Uterus (tissue), 2 donors: ENCODE results near the gene A1CF.
"Not testable (repeated sequence)": the region's sequence is repeated elsewhere in the genome, so short reads cannot be mapped to it uniquely, and the experiment has no call there.

Experiments used
- POLR2A ChIP-seq, 2 donors: fragments of 450-650 bp; IDR thresholded peaks; one replicate each; pipeline ENCODE4 v1.6.1; 2016; ENCODE audit warnings: antibody characterized with exemption in 2 of 2, mild to moderate bottlenecking in 1 of 2, moderate library complexity in 1 of 2
- TF ChIP-seq, protein P1 (sequence below), 4 experiments: fragments of 200-600 bp in 2 of 4; fragments of 450-650 bp in 2 of 4; sonication (generic) in 2 of 4; IDR thresholded peaks; one replicate each; pipeline ENCODE4 v1.5.1; 2016 to 2019; ENCODE audit warnings: antibody characterized with exemption in 4 of 4, mild to moderate bottlenecking in 2 of 4, moderate library complexity in 1 of 4

DNA sequence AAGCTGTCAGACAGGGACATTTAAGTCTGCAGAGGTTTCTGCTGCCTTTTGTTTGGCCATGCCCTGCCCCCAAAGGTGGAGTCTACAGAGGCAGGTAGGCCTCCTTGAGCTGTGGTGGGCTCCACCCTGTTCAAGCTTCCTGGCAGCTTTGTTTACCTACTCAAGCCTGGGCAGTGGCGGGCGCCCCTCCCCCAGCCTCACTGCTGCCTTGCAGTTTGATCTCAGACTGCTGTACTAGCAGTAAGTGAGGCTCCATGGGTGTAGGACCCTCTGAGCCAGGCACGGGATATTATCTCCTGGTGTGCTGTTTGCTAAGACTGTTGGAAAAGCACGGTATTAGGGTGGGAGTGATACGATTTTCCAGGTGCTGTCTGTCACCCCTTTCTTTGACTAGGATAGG is 97.5 kb downstream of the A1CF start:
- not testable (repeated sequence) for TF ChIP-seq POLR2A (IDR thresholded peaks at IDR 0.05)
- TF ChIP-seq, protein P1, sequence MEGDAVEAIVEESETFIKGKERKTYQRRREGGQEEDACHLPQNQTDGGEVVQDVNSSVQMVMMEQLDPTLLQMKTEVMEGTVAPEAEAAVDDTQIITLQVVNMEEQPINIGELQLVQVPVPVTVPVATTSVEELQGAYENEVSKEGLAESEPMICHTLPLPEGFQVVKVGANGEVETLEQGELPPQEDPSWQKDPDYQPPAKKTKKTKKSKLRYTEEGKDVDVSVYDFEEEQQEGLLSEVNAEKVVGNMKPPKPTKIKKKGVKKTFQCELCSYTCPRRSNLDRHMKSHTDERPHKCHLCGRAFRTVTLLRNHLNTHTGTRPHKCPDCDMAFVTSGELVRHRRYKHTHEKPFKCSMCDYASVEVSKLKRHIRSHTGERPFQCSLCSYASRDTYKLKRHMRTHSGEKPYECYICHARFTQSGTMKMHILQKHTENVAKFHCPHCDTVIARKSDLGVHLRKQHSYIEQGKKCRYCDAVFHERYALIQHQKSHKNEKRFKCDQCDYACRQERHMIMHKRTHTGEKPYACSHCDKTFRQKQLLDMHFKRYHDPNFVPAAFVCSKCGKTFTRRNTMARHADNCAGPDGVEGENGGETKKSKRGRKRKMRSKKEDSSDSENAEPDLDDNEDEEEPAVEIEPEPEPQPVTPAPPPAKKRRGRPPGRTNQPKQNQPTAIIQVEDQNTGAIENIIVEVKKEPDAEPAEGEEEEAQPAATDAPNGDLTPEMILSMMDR (IDR thresholded peaks at IDR 0.05) = not testable (repeated sequence)
